Left cardiac atrium (tissue), 4 donors: ENCODE data around the gene FRMD3. TPM values are rescaled to one million over a fixed set of nuclear protein-coding genes. Genes with fewer than 3 reads are reported as not detected.

Source experiments
- ATAC-seq, 2 donors: fragments of 200-7000 bp; cut with Tn5 transposase; one replicate each; pipeline ENCODE4 v1.9.1; 2020; ENCODE audit warnings: mild to moderate bottlenecking in 2 of 2, moderate library complexity in 2 of 2
- DNase-seq: peaks from one replicate; pipeline ENCODE4 v3.0.0-alpha.2; 2020
- intact Hi-C, 2 donors: fragments of 100-400 bp; cut with DNase I; formaldehyde crosslinking; loops; one replicate each; pipeline versions ENCODE4 v1.14.1 to v1.15.1; 2022 to 2023
- total RNA-seq, 2 donors: library from RNA; stranded (reverse); fragmentation: NEBNext Ultra II Directional; extraction: Animal tissue kit (Norgen Biotek cat#: 25700); gene quantifications; one replicate each; pipeline ENCODE4 v1.2.1, GENCODE V29; 2021
- donor health status: DM: no; HTN: yes; CAD: no.
- donor health status: DM: no; HTN: yes; CAD: no; lungs with severe emphysema.
- donor health status: DM: yes; HTN: yes; CAD: no.
- donor health status: Dilated cardiomyopathy.

FRMD3 gene
- total RNA-seq, 2 donors from 2014 or later, result 40.0 to 63.6 TPM

- ATAC-seq (peak; percentile 34 to 61), DNase-seq (no peak)
- intact Hi-C loops, result no loop called here
Observed at GRCh38 chr9:83233647-83234046, 304.6 kb downstream of the FRMD3 start.

- ATAC-seq (peak in 1 of 2 donors; percentile 68), DNase-seq (no peak)
- intact Hi-C loops, result no loop called here
Observed at GRCh38 chr9:83231039-83231438, 307.2 kb downstream of the FRMD3 start.

GRCh38 chr9:83220730-83221129 lies 317.5 kb downstream of the FRMD3 start:
- peak in 1 of 2 donors; percentile 26 for ATAC-seq
- intact Hi-C loops, result no loop called here

GRCh38 chr9:83219924-83220438 lies 318.2 kb downstream of the FRMD3 start:
- intact Hi-C loops, result loop anchor here in 1 of 2 donors (1.0 to 5.0 kb wide), 2 partner anchors 112 to 318 kb away; partner anchors contain the start of gene FRMD3
- ATAC-seq, result peak in 1 of 2 donors; percentile 6
- DNase-seq, result no peak

More at GRCh38 chr9:83220730-83221129, 317.5 kb downstream of the FRMD3 start:
- DNase-seq, result no peak

- ATAC-seq, result peak; percentile 97 to 98
- DNase-seq, result peak; percentile 84
- intact Hi-C loops, result loop anchor here in 1 of 2 donors (1.0 to 5.0 kb wide), 2 partner anchors 113 to 319 kb away; partner anchors contain the start of gene FRMD3
Observed at GRCh38 chr9:83219154-83219923, 318.9 kb downstream of the FRMD3 start.

GRCh38 chr9:83218411-83219090 lies 319.6 kb downstream of the FRMD3 start:
- DNase-seq (no peak), ATAC-seq (no peak)
- intact Hi-C loops, result loop anchor here in 1 of 2 donors (1.0 to 5.0 kb wide), 2 partner anchors 114 to 320 kb away; partner anchors contain the start of gene FRMD3

- intact Hi-C loops, result no loop called here
- ATAC-seq (no peak), DNase-seq (no peak)
Observed at GRCh38 chr9:83209188-83209731, 328.9 kb downstream of the FRMD3 start.

- ATAC-seq (peak; percentile 19 to 34), DNase-seq (peak; percentile 40)
- intact Hi-C loops, result no loop called here
Observed at GRCh38 chr9:83208065-83208850, 329.9 kb downstream of the FRMD3 start.

GRCh38 chr9:83204047-83204446 lies 334.2 kb downstream of the FRMD3 start:
- intact Hi-C loops, result no loop called here
- ATAC-seq, result peak in 1 of 2 donors; percentile 61

GRCh38 chr9:83200531-83200930 lies 337.7 kb downstream of the FRMD3 start:
- DNase-seq (no peak), ATAC-seq (no peak)
- intact Hi-C loops, result no loop called here

More at GRCh38 chr9:83204047-83204446, 334.2 kb downstream of the FRMD3 start:
- DNase-seq, result no peak

GRCh38 chr9:83199832-83200231 lies 338.4 kb downstream of the FRMD3 start:
- intact Hi-C loops, result no loop called here
- ATAC-seq, result no peak

GRCh38 chr9:83199240-83199639 lies 339.0 kb downstream of the FRMD3 start:
- intact Hi-C loops, result no loop called here
- peak; percentile 55 for DNase-seq
- peak; percentile 90 to 93 for ATAC-seq

More at GRCh38 chr9:83199832-83200231, 338.4 kb downstream of the FRMD3 start:
- DNase-seq, result no peak

GRCh38 chr9:83198371-83198770 lies 339.8 kb downstream of the FRMD3 start:
- ATAC-seq (no peak), DNase-seq (no peak)
- intact Hi-C loops, result no loop called here

- intact Hi-C loops, result no loop called here
- no peak for DNase-seq
- ATAC-seq, result no peak
Observed at GRCh38 chr9:83197591-83197990, 340.6 kb downstream of the FRMD3 start.

GRCh38 chr9:83196946-83197345 lies 341.3 kb downstream of the FRMD3 start:
- ATAC-seq, result no peak
- intact Hi-C loops, result no loop called here
- DNase-seq, result no peak
